Measurements from ENCODE around the gene LHFPL6. TPM values are rescaled to one million over a fixed set of nuclear protein-coding genes. Genes with fewer than 3 reads are reported as not detected.

LHFPL6 gene
- total RNA-seq, 3 donors from 2014 or later: 4.9 to 26.1 (median 8.3) TPM

- TF ChIP-seq, protein P1, sequence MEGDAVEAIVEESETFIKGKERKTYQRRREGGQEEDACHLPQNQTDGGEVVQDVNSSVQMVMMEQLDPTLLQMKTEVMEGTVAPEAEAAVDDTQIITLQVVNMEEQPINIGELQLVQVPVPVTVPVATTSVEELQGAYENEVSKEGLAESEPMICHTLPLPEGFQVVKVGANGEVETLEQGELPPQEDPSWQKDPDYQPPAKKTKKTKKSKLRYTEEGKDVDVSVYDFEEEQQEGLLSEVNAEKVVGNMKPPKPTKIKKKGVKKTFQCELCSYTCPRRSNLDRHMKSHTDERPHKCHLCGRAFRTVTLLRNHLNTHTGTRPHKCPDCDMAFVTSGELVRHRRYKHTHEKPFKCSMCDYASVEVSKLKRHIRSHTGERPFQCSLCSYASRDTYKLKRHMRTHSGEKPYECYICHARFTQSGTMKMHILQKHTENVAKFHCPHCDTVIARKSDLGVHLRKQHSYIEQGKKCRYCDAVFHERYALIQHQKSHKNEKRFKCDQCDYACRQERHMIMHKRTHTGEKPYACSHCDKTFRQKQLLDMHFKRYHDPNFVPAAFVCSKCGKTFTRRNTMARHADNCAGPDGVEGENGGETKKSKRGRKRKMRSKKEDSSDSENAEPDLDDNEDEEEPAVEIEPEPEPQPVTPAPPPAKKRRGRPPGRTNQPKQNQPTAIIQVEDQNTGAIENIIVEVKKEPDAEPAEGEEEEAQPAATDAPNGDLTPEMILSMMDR (IDR thresholded peaks at IDR 0.05): no peak
- H3K4me3 ChIP-seq: no peak overlapping the region
- no peaks in the 10 kb centered on the region for H3K36me3 ChIP-seq (ENCODE audit: low read depth)
- no peaks in the 10 kb centered on the region for H3K9me3 ChIP-seq
- ATAC-seq (no peak), DNase-seq (no peak)
- intact Hi-C loops (cut with DNase I, micrococcal nuclease): no loop called here
- no peaks in the 10 kb centered on the region for H3K4me1 ChIP-seq (ENCODE audit: low read depth)
These were observed 75.7 kb downstream of the LHFPL6 start for GRCh38 chr13:39527301-39527700.

- Histone ChIP-seq H3K36me3 (ENCODE audit: low read depth) (no peaks in the 10 kb centered on the region), H3K4me3 (no peak overlapping the region), H3K4me1 (ENCODE audit: low read depth) (no peaks in the 10 kb centered on the region), H3K9me3 (no peaks in the 10 kb centered on the region)
- ATAC-seq (no peak), DNase-seq (no peak)
- intact Hi-C loops (cut with DNase I, micrococcal nuclease): no loop called here
- TF ChIP-seq, protein P1 (IDR thresholded peaks at IDR 0.05): no peak
These were observed 76.5 kb downstream of the LHFPL6 start for GRCh38 chr13:39526499-39526898.

GRCh38 chr13:39525506-39525905 is 77.5 kb downstream of the LHFPL6 start:
- DNase-seq (no peak), ATAC-seq (no peak)
- intact Hi-C loops (cut with DNase I, micrococcal nuclease): no loop called here

DNA sequence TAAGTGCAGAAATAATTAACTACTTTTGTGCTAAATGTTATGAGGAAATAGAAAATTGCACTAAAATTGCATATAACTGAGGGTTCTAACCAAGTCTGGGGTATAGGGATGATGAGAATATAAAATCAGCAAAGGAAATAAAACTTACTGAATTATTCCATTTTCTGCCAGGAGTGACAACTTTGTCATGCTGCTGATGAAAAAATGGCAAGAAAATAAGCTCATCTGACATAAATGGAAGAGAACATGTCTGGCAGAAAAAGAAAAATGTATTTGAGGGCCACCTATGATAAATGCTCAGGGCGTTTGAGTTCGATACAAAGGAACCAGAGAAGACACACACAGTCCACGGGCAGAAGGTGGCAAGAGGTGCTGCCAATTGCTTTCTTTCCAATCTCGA is 78.2 kb downstream of the LHFPL6 start:
- no peak overlapping the region for H3K4me3 ChIP-seq
- ATAC-seq: no peak
- H3K4me1 ChIP-seq (ENCODE audit: low read depth): no peaks in the 10 kb centered on the region
- TF ChIP-seq, protein P1 (IDR thresholded peaks at IDR 0.05): no peak
- no peaks in the 10 kb centered on the region for H3K36me3 ChIP-seq (ENCODE audit: low read depth)
- no peak for DNase-seq
- H3K9me3 ChIP-seq: no peaks in the 10 kb centered on the region
- intact Hi-C loops (cut with DNase I, micrococcal nuclease): no loop called here

More at GRCh38 chr13:39525506-39525905, 77.5 kb downstream of the LHFPL6 start:
- Histone ChIP-seq H3K4me3 (no peak overlapping the region), H3K36me3 (ENCODE audit: low read depth) (no peaks in the 10 kb centered on the region), H3K4me1 (ENCODE audit: low read depth) (no peaks in the 10 kb centered on the region), H3K9me3 (no peaks in the 10 kb centered on the region)
- TF ChIP-seq, protein P1 (IDR thresholded peaks at IDR 0.05): no peak

GRCh38 chr13:39522329-39522728 is 80.7 kb downstream of the LHFPL6 start:
- H3K4me3 ChIP-seq: no peak overlapping the region
- TF ChIP-seq, protein P1 (IDR thresholded peaks at IDR 0.05): no peak
- no peaks in the 10 kb centered on the region for H3K4me1 ChIP-seq (ENCODE audit: low read depth)
- no peak for ATAC-seq
- no peak for DNase-seq
- intact Hi-C loops (cut with DNase I, micrococcal nuclease): no loop called here
- no peaks in the 10 kb centered on the region for H3K36me3 ChIP-seq (ENCODE audit: low read depth)
- no peaks in the 10 kb centered on the region for H3K9me3 ChIP-seq

DNA sequence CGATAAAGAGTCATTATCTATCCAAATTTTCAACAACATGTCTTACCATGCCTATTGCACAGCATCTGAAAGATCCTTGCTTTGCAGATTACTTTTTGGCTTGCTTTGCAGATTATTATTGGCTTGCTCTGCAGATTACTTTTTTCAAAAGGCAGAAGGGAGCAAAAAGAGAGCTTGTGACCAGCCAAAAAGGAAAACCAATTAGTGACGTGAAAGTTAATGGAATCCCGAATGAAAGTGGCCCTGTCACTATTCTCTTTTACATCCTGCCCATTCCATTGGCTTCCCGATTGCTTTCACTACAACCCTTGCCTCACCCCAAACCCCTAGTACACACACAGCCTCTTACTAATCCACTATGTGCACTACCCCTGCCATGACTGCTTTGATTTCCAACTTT is 81.3 kb downstream of the LHFPL6 start:
- TF ChIP-seq, protein P1 (IDR thresholded peaks at IDR 0.05): no peak
- intact Hi-C loops (cut with DNase I, micrococcal nuclease): no loop called here
- Histone ChIP-seq H3K4me3 (no peak overlapping the region), H3K36me3 (ENCODE audit: low read depth) (no peaks in the 10 kb centered on the region), H3K9me3 (no peaks in the 10 kb centered on the region), H3K4me1 (ENCODE audit: low read depth) (no peaks in the 10 kb centered on the region)
- no peak for DNase-seq
- ATAC-seq: no peak
